ENCODE results near the gene PAMR1. TPM values are rescaled to one million over a fixed set of nuclear protein-coding genes. Genes with fewer than 3 reads are reported as not detected.
A peak's percentile ranks its signal among the peaks of the same experiment; 100 is the strongest.

The PAMR1 gene, protein sequence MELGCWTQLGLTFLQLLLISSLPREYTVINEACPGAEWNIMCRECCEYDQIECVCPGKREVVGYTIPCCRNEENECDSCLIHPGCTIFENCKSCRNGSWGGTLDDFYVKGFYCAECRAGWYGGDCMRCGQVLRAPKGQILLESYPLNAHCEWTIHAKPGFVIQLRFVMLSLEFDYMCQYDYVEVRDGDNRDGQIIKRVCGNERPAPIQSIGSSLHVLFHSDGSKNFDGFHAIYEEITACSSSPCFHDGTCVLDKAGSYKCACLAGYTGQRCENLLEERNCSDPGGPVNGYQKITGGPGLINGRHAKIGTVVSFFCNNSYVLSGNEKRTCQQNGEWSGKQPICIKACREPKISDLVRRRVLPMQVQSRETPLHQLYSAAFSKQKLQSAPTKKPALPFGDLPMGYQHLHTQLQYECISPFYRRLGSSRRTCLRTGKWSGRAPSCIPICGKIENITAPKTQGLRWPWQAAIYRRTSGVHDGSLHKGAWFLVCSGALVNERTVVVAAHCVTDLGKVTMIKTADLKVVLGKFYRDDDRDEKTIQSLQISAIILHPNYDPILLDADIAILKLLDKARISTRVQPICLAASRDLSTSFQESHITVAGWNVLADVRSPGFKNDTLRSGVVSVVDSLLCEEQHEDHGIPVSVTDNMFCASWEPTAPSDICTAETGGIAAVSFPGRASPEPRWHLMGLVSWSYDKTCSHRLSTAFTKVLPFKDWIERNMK
- total RNA-seq: 10 to 100 TPM; 13.3 to 25.8 (median 14.6) TPM

DNA sequence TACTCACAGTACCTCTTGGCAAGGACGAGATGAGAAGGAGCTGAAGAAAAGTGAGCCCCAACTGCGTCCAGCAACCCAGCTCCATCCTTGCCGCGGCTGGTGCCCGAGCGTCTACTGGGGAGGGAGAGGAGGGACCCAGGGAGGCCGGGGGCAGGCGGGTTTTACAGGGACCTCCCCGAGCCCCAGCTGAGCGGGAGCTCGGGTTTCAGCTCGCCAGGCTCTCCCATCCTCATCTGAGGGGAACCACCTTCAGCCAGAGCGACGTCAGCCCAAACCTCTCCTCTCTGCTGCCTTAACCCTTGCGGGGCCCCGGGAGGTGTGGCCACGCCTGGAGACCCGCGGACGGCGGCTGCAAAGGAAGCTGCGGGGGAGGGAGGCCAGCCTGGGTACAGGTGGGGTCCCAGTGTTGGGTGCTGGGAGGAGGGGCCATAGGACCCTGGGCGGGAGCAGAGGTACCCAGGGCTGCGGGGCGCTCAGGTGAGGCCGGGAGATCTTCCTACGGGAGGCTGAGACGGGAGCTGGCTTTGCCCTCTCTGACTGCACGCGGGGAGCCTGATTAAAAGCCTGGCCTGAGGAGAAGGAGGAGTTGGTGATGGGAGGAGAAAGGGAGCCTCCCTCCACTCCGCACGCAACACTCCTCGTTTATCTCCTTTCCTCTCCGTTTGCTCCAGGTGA, at the start of gene PAMR1:
PAMR1 (minus strand) TSS at position 116 of the 675 bp plus-strand sequence; CDS start at position 85, 31 bp downstream.
- H3K27me3 ChIP-seq: peaks cover 17% of the 10 kb centered on the region
- TF ChIP-seq EP300 (IDR thresholded peaks at IDR 0.05) (no peak), POLR2AphosphoS5 (IDR thresholded peaks at IDR 0.05) (no peak), POLR2A (IDR thresholded peaks at IDR 0.05) (peak in 1 of 2 donors; percentile 50)
- TF ChIP-seq, protein P1, sequence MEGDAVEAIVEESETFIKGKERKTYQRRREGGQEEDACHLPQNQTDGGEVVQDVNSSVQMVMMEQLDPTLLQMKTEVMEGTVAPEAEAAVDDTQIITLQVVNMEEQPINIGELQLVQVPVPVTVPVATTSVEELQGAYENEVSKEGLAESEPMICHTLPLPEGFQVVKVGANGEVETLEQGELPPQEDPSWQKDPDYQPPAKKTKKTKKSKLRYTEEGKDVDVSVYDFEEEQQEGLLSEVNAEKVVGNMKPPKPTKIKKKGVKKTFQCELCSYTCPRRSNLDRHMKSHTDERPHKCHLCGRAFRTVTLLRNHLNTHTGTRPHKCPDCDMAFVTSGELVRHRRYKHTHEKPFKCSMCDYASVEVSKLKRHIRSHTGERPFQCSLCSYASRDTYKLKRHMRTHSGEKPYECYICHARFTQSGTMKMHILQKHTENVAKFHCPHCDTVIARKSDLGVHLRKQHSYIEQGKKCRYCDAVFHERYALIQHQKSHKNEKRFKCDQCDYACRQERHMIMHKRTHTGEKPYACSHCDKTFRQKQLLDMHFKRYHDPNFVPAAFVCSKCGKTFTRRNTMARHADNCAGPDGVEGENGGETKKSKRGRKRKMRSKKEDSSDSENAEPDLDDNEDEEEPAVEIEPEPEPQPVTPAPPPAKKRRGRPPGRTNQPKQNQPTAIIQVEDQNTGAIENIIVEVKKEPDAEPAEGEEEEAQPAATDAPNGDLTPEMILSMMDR (IDR thresholded peaks at IDR 0.05): no peak
- peaks cover 35% of the 10 kb centered on the region for H3K4me1 ChIP-seq
- no peaks in the 10 kb centered on the region for H3K36me3 ChIP-seq
- H3K27ac ChIP-seq: peak within 1 kb of the TSS; percentile 61
- 3% methylated on average over 20 of the region's 34 CpGs for WGBS
- H3K9me3 ChIP-seq: no peaks in the 10 kb centered on the region
- peak; percentile 81 to 86 for DNase-seq (ENCODE audit: low spot score in 2 of 2)
- H3K4me3 ChIP-seq: peak within 1 kb of the TSS; percentile 38

DNA sequence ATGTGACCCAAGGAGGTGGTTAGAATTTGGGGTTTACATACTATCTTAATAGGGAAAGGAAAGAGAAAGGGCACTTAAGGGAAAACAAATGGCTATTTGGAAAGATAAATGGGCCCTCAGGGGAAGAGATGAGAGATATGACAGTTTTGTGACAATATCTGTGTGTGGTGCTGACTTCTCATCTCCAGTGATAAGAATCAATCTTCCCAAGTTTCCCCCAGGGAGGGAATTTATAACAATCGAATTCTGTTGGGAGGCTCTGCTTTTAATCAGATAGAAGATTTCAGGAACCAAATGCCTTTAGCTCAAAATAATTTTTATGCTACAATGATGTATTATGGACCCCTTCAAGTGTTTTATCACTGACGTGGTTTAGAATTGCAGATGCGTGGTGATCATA, 46.3 kb upstream of the PAMR1 start:
- Histone ChIP-seq H3K27me3 (no peaks in the 10 kb centered on the region), H3K9me3 (no peaks in the 10 kb centered on the region), H3K4me3 (no peak overlapping the region), H3K27ac (no peak overlapping the region), H3K36me3 (no peaks in the 10 kb centered on the region), H3K4me1 (peaks cover 12% of the 10 kb centered on the region)
- WGBS: 51% methylated on average over 3 of the region's 3 CpGs
- no peak for DNase-seq (ENCODE audit: low spot score in 2 of 2)
- TF ChIP-seq EP300 (IDR thresholded peaks at IDR 0.05): no peak
- TF ChIP-seq POLR2AphosphoS5 (IDR thresholded peaks at IDR 0.05): no peak
- TF ChIP-seq POLR2A (IDR thresholded peaks at IDR 0.05): no peak
- TF ChIP-seq, protein P1 (IDR thresholded peaks at IDR 0.05): no peak

- Histone ChIP-seq H3K4me1 (peaks cover 16% of the 10 kb centered on the region), H3K27ac (peak overlapping the region; percentile 72), H3K4me3 (no peak overlapping the region), H3K9me3 (no peaks in the 10 kb centered on the region), H3K36me3 (no peaks in the 10 kb centered on the region), H3K27me3 (no peaks in the 10 kb centered on the region)
- DNase-seq (ENCODE audit: low spot score in 2 of 2): no peak
- TF ChIP-seq EP300 (IDR thresholded peaks at IDR 0.05) (no peak), POLR2AphosphoS5 (IDR thresholded peaks at IDR 0.05) (peak in 1 of 3 donors; percentile 27)
- 22% methylated on average over 1 of the region's 1 CpG for WGBS
These were observed 42.5 kb upstream of the PAMR1 start for GRCh38 chr11:35567737-35568465.

DNA sequence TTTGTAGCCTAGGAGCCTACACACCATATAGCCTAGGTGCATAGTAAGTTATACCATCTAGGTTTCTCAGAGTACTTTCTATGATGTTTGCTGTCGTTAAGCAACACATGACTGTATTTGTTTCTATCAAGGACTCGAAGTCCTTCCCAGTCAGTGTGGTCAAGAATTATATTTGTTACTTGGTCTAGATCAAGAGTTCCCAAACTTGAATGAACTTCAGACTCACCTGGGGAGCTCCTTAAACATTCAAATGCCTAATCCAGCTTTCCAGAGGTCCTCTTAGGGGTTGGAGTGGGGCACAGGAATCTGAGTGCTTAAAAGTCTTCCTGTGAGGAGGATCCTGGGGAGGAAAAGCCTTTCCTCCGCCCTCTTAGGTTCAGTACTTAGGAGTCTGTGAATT, 41.5 kb upstream of the PAMR1 start:
- TF ChIP-seq EP300 (IDR thresholded peaks at IDR 0.05): no peak
- no peak for TF ChIP-seq POLR2AphosphoS5 (IDR thresholded peaks at IDR 0.05)
- TF ChIP-seq, protein P1 (IDR thresholded peaks at IDR 0.05): no peak
- Histone ChIP-seq H3K27me3 (no peaks in the 10 kb centered on the region), H3K36me3 (no peaks in the 10 kb centered on the region), H3K9me3 (no peaks in the 10 kb centered on the region), H3K27ac (no peak overlapping the region), H3K4me1 (peaks cover 16% of the 10 kb centered on the region), H3K4me3 (no peak overlapping the region)
- no peak for DNase-seq (ENCODE audit: low spot score in 2 of 2)
- WGBS: 98% methylated on average over 3 of the region's 3 CpGs

DNA sequence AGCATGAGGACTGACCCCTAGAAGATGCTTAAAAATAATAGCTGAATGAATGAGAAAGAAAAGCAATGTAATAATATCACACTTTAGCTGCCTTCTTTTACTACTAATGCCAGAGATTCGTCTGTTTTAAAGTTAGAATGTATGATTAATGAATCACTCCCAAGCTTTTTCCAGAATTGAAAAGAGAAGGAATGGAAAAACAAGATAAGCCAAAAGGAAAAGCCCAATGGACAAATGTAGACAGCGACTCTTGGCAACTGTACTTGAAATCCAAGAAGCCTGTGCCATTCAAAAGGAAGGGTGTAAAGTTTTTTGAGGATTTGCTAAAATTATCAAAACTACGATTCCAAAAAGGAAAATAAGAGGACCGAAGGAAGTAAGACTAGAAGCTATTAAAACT, 40.8 kb upstream of the PAMR1 start:
- Histone ChIP-seq H3K4me3 (no peak overlapping the region), H3K36me3 (no peaks in the 10 kb centered on the region), H3K4me1 (peaks cover 16% of the 10 kb centered on the region), H3K27ac (no peak overlapping the region), H3K9me3 (no peaks in the 10 kb centered on the region), H3K27me3 (no peaks in the 10 kb centered on the region)
- 45% methylated on average over 4 of the region's 4 CpGs for WGBS
- TF ChIP-seq EP300 (IDR thresholded peaks at IDR 0.05) (no peak), POLR2A (IDR thresholded peaks at IDR 0.05) (no peak), POLR2AphosphoS5 (IDR thresholded peaks at IDR 0.05) (no peak)
- TF ChIP-seq, protein P1 (IDR thresholded peaks at IDR 0.05): no peak
- no peak for DNase-seq (ENCODE audit: low spot score in 2 of 2)
